Measurements from ENCODE around the gene NME7. TPM values are rescaled to one million over a fixed set of nuclear protein-coding genes. Genes with fewer than 3 reads are reported as not detected.

NME7 gene
- total RNA-seq, 4 donors from 2014 or later = 3.7 to 8.4 (median 5.5) TPM

- no peaks in the 10 kb centered on the region for H3K27me3 ChIP-seq
- in situ Hi-C loops (cut with MboI; ENCODE audit: low sequenced_read_pairs in 4 of 4) = no loop called here
- no peak for DNase-seq
- no peaks in the 10 kb centered on the region for H3K36me3 ChIP-seq
- H3K9me3 ChIP-seq = no peaks in the 10 kb centered on the region
- no peak for ATAC-seq
- no peak overlapping the region for H3K4me3 ChIP-seq
- H3K27ac ChIP-seq = no peak overlapping the region
- intact Hi-C loops (cut with DNase I; ENCODE audit: low total_unique reads) = no loop called here
- no peak for TF ChIP-seq POLR2A (IDR thresholded peaks at IDR 0.05)
- no peak for TF ChIP-seq CTCF (IDR thresholded peaks at IDR 0.05 in 4 of 5, conservative IDR thresholded peaks at IDR 0.05 in 1 of 5)
- H3K4me1 ChIP-seq = peaks cover 30 to 43% of the 10 kb centered on the region in 2 donors
Measured at GRCh38 chr1:169240449-169241232, 127.0 kb downstream of the NME7 start.

- Histone ChIP-seq H3K36me3 (no peaks in the 10 kb centered on the region), H3K4me1 (peaks cover 30 to 47% of the 10 kb centered on the region in 2 donors), H3K9me3 (no peaks in the 10 kb centered on the region), H3K27ac (peak overlapping the region in 2 of 4 donors; percentile 34 to 40), H3K27me3 (no peaks in the 10 kb centered on the region), H3K4me3 (no peak overlapping the region)
- no peak for ATAC-seq
- in situ Hi-C loops (cut with MboI; ENCODE audit: low sequenced_read_pairs in 4 of 4) (no loop called here), intact Hi-C loops (cut with DNase I; ENCODE audit: low total_unique reads) (loop anchor here (5.0 kb wide), 1 partner anchor 45 kb away; no protein-coding TSS in a partner anchor)
- no peak for DNase-seq
- TF ChIP-seq POLR2A (IDR thresholded peaks at IDR 0.05) (no peak), CTCF (IDR thresholded peaks at IDR 0.05 in 4 of 5, conservative IDR thresholded peaks at IDR 0.05 in 1 of 5) (no peak)
Measured at GRCh38 chr1:169236880-169237279, 130.7 kb downstream of the NME7 start.

- peaks cover 28 to 47% of the 10 kb centered on the region in 2 donors for H3K4me1 ChIP-seq
- intact Hi-C loops (cut with DNase I; ENCODE audit: low total_unique reads) (loop anchor here (5.0 kb wide), 1 partner anchor 44 kb away; no protein-coding TSS in a partner anchor), in situ Hi-C loops (cut with MboI; ENCODE audit: low sequenced_read_pairs in 4 of 4) (no loop called here)
- DNase-seq = peak in 1 of 2 donors; percentile 13
- peak overlapping the region in 1 of 4 donors; percentile 40 for H3K27ac ChIP-seq
- H3K9me3 ChIP-seq = no peaks in the 10 kb centered on the region
- ATAC-seq = peak; percentile 85 to 89
- no peaks in the 10 kb centered on the region for H3K27me3 ChIP-seq
- no peaks in the 10 kb centered on the region for H3K36me3 ChIP-seq
- TF ChIP-seq POLR2A (IDR thresholded peaks at IDR 0.05) (no peak), CTCF (IDR thresholded peaks at IDR 0.05 in 4 of 5, conservative IDR thresholded peaks at IDR 0.05 in 1 of 5) (peak in 1 of 5 experiments; percentile 15)
- no peak overlapping the region for H3K4me3 ChIP-seq
Measured at GRCh38 chr1:169236143-169236542, 131.5 kb downstream of the NME7 start.

GRCh38 chr1:169235568-169235967 lies 132.0 kb downstream of the NME7 start:
- no peaks in the 10 kb centered on the region for H3K36me3 ChIP-seq
- H3K4me3 ChIP-seq = no peak overlapping the region
- TF ChIP-seq POLR2A (IDR thresholded peaks at IDR 0.05) (no peak), CTCF (IDR thresholded peaks at IDR 0.05 in 4 of 5, conservative IDR thresholded peaks at IDR 0.05 in 1 of 5) (no peak)
- no peaks in the 10 kb centered on the region for H3K27me3 ChIP-seq
- H3K4me1 ChIP-seq = peaks cover 22 to 41% of the 10 kb centered on the region in 2 donors
- H3K9me3 ChIP-seq = no peaks in the 10 kb centered on the region
- in situ Hi-C loops (cut with MboI; ENCODE audit: low sequenced_read_pairs in 4 of 4) (no loop called here), intact Hi-C loops (cut with DNase I; ENCODE audit: low total_unique reads) (loop anchor here (5.0 kb wide), 1 partner anchor 43 kb away; no protein-coding TSS in a partner anchor)
- DNase-seq (no peak), ATAC-seq (no peak)
- peak overlapping the region in 1 of 4 donors; percentile 40 for H3K27ac ChIP-seq

Data from gastrocnemius medialis (tissue), 4 donors.